HG02852 (cell line): Measurements from ENCODE around the gene TRIP6.
A peak's percentile ranks its signal among the peaks of the same experiment; 100 is the strongest.

Experiments
- ATAC-seq: cut with Tn5 transposase; IDR thresholded peaks from one replicate; pipeline ENCODE4 v1.9.1; 2021; ENCODE audit warnings: mild to moderate bottlenecking, moderate library complexity; ENCODE audit not compliant: unreplicated experiment

Gene TRIP6

DNA sequence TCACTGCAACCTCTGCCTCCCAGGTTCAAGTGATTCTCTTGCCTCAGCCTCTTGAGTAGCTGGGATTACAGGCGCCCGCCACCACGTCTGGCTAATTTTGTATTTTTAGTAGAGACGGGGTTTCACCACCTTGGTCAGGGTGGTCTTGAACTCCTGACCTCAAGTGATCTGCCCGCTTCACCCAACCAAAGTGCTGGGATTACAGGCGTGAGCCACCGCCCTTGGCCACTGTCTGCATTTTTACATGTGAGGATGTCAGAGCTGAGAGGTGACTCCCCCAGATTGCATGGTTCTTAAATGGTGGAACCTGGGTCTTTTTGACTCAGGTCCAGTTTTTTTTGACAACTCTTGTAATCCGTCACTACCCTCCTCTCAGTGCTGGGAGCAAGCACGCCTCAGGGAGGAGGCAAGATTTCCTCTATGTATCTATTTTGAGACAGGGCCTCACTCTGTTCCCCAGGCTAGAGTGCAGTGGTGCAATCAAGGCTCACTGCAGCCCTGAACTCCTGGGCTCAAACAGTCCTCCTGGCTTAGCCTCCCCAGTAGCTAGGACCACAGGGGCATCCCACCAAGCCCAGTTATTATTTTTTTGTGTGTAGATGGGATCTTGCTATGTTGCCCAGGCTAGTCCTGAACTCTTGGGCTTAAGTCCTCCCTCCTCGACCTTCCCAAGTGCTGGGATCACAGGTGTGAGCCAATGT is 6.6 kb downstream of the TRIP6 start:
- ATAC-seq: no peak

DNA sequence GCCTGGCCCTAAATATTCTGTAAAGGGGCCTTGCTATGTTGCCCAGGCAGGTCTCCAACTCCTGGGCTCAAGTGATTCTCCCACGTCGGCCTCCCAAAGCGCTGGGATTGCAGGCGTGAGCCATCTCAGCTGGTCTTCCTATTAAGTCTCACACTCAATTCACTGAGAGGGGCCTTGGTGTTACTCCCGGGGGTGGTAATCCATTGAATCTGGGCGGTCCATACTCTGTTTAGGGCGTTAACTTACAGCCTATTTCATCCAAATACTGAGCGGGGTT is 7.1 kb downstream of the TRIP6 start:
- ATAC-seq: no peak

DNA sequence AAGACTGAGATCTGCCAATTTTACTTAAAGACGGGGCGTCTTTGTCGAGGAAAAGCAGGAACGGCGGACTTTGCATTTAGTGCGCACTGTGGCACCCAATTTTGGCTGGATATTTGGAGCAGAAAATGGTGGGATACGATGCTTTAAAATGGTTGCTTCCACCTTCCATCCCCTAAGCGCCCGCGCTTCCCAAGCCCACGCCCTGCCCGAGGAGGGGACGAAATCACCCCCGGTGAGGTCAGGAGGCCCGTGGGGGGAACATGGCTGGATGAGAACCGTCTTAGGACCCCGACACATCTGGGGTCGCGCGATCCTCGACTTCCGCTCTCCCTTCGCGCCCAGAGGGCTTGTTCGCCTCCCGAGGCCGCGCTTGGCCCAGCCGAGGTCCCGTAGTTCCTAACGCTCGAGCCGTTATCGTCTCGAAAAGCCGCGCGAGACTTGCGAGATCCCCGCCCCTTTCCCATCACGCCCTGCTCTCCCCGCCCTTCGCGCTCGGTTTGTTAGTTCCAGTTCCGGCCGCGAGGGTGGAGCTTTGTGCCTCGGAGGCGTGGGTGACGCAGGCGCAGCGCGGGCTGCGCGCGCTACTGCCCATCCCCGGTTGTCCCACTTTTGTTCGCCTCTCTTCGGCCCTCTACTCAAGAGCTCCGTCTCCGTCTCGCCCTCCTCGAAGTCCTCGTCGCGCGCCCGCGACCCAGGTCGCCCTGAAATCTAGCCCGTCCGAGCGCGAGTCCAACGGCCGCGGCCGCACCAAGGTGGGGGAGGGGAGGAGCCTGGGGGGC is 7.6 kb downstream of the TRIP6 start, which contains the start of gene SRRT:
Gene SRRT (plus strand): TSS at position 527 of the 779 bp plus-strand sequence. CDS start 488 bp downstream, outside the sequence.
- peak; percentile 90 for ATAC-seq

DNA sequence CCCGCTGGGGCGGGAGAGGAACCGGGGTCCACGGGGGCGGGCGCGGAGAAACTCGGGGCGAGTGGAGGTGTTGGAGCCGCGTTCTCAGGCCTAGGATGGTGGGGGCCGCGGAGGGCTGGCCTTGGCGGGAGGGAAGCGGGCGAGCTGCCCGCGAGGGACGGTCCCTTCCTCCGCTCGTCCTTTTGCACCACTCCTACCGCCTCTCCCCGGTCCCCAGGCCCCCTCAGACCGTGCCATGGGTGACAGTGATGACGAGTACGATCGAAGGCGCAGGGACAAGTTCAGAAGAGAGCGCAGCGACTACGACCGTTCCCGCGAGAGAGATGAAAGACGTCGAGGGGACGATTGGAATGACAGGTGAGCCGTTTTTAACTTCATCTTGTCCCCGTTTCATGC is 8.2 kb downstream of the TRIP6 start:
- peak; percentile 39 for ATAC-seq

DNA sequence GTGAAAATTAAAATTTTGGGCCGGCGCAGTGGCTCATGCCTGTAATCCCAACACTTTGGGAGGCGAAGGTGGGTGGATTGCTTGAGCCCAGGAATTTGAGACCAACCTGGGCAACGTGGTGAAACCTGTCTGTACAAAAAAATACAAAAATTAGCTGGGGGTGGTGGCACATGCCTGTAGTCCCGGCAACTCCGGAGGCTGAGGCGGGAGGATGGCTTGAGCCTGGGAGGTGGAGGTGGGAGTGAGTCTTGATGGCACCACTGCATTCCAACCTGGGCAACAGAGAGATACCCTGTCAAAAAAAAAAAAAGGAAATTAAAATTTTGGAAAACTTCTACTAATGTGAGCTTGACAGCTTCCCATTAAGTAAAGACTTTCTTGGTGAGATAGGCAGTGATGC is 10.8 kb downstream of the TRIP6 start:
- no peak for ATAC-seq

DNA sequence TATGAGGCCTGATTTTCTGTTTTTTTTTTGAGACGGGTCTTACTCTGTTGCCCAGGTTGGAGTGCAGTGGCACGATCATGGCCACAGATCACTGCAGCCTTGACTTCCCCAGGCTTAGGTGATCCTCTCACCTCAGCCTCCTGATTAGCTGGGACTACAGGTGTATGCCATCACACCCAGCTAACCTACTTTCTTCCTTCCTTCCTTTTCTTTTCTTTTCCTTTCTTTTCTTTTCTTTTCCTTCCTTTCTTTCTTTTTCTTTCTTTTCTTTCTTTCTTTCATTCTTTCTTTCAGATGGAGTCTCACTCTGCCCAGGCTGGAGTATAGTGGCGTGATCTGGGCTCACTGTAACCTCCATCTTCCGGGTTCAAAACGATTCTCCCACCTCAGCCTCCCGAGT is 11.5 kb downstream of the TRIP6 start:
- no peak for ATAC-seq

DNA sequence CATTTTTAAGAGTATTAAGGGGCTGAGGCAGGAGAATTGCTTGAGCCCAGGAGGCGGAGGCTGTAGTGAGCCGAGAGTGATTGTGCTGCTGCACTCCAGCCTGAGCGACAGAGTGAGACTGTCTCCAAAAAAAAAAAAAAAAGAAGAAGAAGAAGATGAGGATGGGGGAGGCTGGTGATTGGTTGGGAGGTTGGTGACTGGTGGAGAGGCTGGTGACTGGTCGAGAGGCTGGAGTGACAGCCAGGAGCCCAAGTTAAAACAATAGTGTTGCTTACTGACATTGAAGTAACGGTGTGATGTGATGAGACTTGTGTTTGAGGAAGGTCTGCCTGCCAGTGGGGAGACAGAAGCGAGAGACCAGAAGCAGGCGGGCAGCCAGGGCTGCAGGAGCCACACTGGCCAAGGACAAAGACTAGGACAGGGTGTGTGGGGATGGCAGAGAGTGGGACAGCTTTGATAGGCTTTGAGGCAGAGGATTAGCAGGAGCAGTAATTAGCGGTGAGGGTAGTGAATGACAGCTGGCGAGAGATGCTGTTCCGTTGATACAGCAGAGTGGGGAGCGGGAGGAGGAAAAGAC is 12.6 kb downstream of the TRIP6 start:
- ATAC-seq: no peak

DNA sequence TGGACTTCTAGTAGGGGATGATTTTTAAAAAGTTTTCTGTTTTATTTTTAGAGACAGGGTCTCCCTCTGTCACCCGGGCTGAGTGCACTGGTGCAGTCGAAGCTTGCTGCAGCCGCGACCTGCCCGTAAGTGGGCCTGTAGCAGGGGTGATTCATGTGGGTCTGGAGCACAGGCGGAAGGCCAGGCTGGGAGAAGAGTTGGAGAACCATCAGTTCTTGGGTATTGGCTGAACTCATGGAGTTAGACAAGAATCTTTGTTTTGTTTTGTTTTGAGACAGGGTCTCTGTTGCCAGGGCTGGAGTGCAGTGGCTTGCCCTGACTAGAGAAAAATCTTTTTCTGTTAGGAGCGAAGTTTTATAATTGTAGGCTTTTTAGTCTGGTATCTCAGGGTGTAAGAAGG is 13.5 kb downstream of the TRIP6 start:
- no peak for ATAC-seq

DNA sequence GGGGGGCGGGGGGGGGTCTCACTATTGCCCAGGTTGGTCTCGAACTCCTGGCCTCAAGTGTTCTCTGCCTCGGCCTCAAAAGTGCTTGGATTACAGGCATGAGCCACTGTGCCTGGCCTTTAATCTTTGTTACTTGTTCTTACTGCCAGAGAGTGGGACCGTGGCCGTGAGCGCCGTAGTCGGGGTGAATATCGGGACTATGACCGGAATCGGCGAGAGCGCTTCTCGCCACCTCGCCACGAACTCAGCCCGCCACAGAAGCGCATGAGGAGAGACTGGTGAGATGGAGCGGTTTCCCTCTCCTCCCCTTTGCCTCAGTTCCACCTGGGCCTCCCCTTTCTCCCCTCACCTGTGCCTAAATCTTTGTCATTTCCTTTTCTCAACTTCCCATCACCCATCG is 13.9 kb downstream of the TRIP6 start:
- no peak for ATAC-seq

DNA sequence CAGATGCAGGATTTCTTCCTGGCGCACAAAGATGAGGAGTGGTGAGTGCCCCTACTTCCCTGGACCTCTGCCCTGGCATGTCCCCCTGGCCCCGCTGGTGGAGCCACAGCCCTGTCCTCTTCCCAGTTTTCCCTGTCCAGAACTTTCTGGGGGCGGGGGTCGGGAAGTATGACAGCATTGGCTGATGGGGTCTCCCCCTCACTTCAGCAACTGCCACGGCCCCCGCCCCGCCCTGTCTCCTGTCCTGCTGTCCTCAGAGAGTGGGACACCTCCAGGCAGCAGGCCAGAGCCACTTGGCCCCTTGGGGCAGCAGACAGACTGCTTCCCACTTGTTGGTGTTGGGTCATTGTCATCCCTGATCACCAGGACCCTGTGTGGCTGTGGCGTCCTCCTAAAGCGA is 15.0 kb downstream of the TRIP6 start:
- ATAC-seq: no peak

DNA sequence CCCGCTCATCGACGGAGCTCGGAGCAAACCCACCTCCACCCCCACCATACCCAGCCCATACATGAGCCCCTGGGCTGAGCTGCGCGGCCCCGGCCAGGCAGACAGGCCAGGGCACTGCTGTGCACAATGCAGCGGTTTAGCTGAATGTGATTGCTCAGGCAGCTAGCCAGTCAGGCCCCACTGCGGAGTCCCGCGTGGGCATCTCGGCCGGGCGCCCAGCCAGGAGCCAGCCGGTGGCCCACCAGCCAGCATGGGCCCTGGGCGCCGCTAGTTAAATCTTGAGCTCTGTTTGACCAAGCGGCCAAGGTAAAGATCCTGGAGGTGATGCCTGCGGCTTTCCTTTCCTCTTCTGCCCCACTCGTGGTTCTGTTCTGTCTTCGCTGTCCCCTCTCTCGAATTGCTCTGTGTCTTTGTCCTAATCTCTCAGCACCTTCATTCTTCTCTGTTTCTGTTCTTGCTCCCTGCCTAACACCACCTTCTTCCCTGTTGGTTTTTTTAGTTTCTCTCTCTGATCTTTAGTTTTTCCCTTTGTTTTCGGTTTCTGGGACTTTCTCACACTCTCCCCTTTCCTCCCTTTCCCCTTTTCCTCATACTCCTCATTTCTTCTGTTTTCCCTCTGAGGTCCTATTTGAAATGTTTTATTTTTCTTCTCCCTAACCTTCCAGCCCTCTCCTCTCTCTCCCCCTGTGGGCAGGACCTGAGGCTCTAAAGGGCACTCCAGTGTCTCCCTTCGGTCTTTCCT is 15.8 kb downstream of the TRIP6 start:
- ATAC-seq: no peak

DNA sequence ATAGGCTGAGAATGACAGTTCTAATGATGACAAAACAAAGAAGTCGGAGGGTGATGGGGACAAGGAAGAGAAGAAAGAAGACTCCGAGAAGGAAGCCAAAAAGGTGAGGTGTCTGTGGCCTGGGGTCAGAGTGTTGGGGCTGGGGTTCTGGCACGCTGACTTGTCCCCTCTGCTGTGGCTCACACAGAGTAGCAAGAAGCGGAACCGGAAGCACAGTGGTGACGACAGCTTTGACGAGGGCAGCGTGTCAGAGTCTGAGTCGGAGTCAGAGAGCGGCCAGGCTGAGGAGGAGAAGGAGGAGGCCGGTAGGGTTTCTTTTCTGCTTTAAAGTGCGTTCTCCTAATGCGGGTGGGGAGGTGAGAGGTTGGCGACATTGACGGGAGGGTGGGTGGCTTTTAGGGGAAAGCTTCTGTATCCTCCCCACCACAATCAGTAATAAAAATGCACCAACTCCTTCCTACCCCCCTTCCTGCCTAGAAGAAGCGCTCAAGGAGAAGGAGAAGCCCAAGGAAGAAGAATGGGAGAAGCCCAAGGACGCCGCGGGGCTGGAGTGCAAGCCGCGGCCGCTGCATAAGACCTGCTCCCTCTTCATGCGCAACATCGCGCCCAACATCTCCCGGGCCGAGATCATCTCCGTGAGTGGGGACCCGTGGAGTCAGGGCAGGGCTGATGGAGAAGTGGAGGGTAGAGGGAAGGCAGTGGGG is 17.7 kb downstream of the TRIP6 start:
- no peak for ATAC-seq

DNA sequence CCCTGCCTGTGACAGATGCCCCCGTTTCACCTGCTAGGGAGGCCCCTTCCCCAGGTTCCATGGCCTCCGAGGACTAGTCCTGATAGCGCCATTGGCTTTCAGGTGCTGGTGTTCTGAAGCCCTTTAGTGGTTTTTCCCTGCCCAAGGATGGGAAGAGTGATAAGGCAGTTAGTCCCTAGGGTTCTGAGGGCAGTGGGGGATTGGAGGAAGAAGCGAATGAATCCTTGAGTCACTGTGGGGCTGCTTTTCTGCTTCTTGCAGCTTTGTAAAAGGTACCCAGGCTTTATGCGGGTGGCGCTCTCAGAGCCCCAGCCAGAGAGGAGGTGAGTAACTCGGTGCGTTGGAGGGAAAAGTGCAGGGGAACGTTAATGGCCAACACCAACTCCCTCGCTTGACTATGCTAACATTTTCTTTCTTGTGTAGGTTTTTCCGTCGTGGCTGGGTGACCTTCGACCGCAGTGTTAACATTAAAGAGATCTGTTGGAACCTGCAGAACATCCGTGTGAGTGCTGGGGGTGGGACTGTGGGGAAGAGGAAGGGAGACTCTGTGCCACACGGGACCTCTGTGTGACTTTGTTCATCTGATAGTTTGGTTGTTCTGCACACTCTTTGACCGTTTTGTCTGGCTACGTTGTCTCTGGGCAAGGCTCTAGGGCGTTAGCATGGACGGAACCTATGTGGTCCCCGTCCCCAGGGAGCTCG is 18.4 kb downstream of the TRIP6 start:
- ATAC-seq: no peak

DNA sequence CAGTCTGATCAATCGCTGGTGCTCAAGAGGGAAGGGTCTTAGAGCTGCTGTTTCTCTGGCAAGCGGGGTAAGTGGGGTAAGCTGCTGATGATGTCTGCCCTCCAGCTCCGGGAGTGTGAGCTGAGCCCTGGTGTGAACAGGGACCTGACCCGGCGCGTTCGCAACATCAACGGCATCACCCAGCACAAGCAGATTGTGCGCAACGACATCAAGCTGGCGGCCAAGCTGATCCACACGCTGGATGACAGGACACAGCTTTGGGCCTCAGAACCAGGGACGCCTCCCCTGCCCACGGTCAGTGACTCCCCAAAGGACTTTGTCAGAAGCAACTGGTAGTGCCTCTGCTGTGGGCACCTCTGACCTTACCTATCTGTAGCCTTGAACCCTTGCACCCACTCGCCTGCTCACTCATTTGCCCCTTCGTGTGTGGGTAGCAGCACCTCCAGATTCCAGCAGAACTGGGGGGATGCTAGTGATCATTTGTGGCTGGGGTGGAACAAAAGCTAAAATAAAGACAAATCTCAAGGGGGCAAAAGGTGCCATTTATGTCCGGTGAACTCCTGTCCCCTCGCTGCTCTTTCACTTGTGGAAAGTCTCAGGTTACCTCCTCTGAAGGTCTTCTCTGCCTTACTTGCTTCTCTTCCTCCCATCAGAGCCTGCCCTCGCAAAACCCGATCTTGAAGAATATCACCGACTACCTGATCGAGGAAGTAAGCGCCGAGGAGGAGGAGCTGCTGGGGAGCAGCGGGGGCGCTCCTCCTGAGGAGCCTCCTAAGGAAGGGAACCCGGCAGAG is 19.2 kb downstream of the TRIP6 start:
- ATAC-seq: no peak

DNA sequence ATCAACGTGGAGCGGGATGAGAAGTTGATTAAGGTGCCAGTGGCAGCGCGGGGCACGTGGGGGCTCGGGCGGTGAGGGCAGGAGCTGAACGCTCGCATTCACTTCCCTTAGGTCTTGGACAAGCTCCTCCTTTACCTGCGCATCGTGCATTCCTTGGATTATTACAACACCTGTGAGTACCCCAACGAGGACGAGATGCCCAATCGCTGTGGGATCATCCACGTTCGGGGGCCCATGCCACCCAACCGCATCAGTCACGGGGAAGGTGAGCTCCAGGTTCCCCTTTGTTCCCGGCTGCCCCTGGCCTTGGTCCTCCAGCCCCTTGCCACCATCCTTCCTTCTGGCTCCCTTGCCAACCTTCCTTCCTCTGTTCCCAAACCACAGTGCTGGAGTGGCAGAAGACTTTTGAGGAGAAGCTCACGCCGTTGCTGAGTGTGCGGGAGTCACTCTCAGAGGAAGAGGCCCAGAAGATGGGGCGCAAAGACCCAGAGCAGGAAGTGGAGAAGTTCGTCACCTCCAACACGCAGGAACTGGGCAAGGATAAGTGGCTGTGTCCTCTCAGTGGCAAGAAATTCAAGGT is 19.8 kb downstream of the TRIP6 start:
- ATAC-seq: no peak

DNA sequence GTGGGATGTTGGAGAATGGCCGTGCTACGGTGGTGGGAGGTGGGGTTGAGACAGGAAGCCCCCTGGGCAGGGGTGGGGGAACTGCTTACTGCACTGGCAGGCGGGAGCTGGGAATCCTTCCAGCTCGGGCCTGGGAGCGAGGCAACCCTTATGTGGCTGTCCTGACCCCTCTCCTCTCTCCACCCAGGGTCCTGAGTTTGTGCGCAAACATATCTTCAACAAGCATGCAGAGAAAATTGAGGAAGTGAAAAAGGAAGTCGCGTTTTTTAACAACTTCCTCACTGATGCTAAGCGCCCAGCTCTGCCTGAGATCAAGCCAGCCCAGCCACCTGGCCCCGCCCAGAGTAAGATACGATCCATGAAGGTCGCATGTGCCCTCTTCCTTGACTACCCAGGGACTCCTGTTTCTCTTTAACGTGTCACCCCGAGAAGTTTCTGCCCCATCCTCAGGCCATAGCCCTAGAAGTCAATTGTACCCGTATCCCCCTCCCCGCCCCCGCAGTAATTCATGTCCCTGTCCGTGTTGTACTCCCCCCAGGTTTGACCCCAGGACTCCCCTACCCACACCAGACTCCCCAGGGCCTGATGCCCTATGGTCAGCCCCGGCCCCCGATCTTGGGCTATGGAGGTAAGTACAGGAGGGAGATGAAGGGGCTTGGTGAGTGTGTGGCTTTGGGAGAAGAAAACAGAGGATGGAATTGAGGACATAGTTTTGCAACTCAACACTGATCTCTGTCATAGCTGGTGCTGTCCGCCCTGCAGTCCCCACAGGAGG is 20.5 kb downstream of the TRIP6 start:
- no peak for ATAC-seq

DNA sequence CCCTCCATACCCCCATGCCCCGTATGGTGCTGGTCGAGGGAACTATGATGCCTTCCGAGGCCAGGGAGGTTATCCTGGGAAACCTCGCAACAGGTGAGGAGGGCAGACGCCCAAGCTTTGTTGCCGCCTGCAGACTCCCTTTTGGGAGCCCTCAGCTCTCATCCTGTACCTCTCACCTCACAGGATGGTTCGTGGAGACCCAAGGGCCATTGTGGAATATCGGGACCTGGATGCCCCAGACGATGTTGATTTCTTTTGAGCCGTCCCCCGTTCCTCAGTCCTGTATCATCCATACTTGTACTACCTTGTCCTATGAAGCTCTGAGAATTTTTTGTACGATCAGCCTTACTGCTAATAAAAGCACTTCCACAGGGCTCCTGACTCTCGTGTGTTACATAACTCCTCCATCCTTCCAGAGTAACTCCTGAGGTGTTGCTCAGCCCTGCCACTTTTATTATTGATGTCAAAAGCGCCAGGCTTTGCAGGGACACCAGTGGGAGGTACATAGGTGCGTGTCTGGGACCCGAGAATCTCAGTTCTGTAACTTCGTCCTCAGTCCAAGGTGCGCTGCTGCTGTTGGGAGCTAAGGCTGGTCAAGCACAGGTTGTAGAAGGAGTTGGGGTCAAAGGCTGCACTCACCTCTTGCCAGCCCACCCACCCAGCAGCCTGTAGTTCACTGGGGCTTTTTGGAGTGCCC is 21.3 kb downstream of the TRIP6 start:
- ATAC-seq: no peak
